HL-60 (cell line): ENCODE results near the gene LRIG2.

Experiments
- GABPA ChIP-seq: IDR thresholded peaks from 2 replicates; pipeline ENCODE4 v1.6.1; 2012; ENCODE audit warnings: low read depth
- POLR2AphosphoS5 ChIP-seq: IDR thresholded peaks from 2 replicates; pipeline ENCODE4 v1.6.1; 2012; ENCODE audit warnings: low read depth
- REST ChIP-seq: IDR thresholded peaks from 2 replicates; pipeline ENCODE4 v1.6.1; 2012; ENCODE audit warnings: low read depth; ENCODE audit not compliant: insufficient replicate concordance
- SPI1 ChIP-seq: IDR thresholded peaks from 2 replicates; pipeline ENCODE4 v1.6.1; 2012; ENCODE audit warnings: low read depth, mild to moderate bottlenecking, borderline replicate concordance
- TF ChIP-seq, protein P1 (sequence below): IDR thresholded peaks from one replicate; pipeline ENCODE4 v1.5.1; 2011; ENCODE audit warnings: low read length, control low read depth, inconsistent platforms; ENCODE audit not compliant: insufficient read depth

DNA sequence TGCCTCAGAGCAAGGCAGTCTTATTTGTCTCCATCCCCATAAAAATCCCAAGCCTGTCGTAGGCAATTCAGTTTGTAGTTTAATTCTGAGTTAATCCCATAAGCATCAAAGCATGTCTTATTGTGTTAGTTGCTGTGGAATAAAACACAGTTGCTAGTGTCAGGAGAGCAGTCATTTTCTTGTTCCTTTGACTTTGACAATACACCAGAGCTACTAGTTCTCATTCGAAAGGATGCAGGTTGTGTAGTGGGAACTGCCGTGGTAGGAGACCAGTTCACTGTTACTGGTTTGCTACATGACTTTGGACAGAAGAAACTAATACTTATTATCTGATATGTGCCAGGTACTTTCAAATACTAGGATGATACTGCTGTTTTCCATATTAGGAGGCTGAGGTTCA is 23.5 kb downstream of the LRIG2 start:
- TF ChIP-seq, protein P1, sequence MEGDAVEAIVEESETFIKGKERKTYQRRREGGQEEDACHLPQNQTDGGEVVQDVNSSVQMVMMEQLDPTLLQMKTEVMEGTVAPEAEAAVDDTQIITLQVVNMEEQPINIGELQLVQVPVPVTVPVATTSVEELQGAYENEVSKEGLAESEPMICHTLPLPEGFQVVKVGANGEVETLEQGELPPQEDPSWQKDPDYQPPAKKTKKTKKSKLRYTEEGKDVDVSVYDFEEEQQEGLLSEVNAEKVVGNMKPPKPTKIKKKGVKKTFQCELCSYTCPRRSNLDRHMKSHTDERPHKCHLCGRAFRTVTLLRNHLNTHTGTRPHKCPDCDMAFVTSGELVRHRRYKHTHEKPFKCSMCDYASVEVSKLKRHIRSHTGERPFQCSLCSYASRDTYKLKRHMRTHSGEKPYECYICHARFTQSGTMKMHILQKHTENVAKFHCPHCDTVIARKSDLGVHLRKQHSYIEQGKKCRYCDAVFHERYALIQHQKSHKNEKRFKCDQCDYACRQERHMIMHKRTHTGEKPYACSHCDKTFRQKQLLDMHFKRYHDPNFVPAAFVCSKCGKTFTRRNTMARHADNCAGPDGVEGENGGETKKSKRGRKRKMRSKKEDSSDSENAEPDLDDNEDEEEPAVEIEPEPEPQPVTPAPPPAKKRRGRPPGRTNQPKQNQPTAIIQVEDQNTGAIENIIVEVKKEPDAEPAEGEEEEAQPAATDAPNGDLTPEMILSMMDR, result no peak
- no peak for TF ChIP-seq POLR2AphosphoS5
- TF ChIP-seq REST, result no peak
- no peak for TF ChIP-seq SPI1
- TF ChIP-seq GABPA, result no peak
